ENCODE results near the gene IDE. TPM values are rescaled to one million over a fixed set of nuclear protein-coding genes. Genes with fewer than 3 reads are reported as not detected.

The IDE gene
- 14.5 and 32.3 TPM in 2 replicates for total RNA-seq

GRCh38 chr10:92573798-92574547, at the start of gene IDE:
Gene IDE (minus strand): TSS chr10:92574093. CDS start chr10:92574019, 74 bp downstream.

DNA sequence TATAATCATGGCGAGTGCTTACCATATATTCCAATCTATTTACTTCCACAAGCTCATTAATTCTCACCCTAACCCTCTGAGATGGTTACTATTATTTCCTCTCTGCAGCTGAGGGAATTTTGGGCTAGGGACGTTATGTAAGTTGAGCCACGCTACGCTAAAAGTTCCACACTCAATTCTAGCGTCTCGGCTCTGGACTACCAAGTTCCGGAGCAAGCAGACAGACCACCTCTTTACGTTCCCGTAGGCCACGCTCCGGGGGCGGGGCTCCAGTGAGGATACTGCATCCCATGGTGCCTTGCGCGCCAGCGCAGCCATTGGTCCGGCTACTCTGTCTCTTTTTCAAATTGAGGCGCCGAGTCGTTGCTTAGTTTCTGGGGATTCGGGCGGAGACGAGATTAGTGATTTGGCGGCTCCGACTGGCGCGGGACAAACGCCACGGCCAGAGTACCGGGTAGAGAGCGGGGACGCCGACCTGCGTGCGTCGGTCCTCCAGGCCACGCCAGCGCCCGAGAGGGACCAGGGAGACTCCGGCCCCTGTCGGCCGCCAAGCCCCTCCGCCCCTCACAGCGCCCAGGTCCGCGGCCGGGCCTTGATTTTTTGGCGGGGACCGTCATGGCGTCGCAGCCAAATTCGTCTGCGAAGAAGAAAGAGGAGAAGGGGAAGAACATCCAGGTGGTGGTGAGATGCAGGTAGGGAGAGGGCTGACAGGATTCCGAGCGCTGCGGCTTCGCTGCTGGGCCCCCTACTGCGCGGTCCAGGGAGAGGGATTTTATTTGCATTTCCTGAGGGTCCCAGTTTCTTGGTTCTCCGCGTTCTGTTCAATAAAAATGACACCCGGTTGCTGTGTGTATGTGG, 19.1 kb upstream of the IDE start, which contains the start of gene KIF11:
TSS of gene KIF11 (plus strand) at position 370 of the 858 bp plus-strand sequence. CDS start at position 616, 246 bp downstream.

Other genes starting within 250 kb of the IDE start
- gene KIF11, start 19.0 kb upstream of the IDE start, total RNA-seq, result 6.3 and 8.0 TPM in 2 replicates
- not detected in 2 replicates for gene HHEX, start 115.9 kb upstream of the IDE start, total RNA-seq

All from placental epithelial cell (primary cell).